T-helper 2 cell treated with Interferon-gamma antibody and Interleukin-4, amounts not matched to agents 5 μg/mL and 100 μg/mL, for 36 hours (primary cell): ENCODE data around the gene ZDHHC13.

Source experiments
- DNase-seq: peaks from one replicate; pipeline ENCODE4 v3.0.0; 2021; ENCODE audit warnings: low spot score
- H3K27ac Mint-ChIP-seq: one replicate; pipeline ENCODE4 v1.8.0; 2021; ENCODE audit warnings: mild to moderate bottlenecking, mixed read lengths
- H3K27me3 Mint-ChIP-seq: one replicate; pipeline ENCODE4 v1.8.0; 2021; ENCODE audit warnings: low read depth, mixed read lengths
- H3K36me3 Mint-ChIP-seq: one replicate; pipeline ENCODE4 v1.8.0; 2021; ENCODE audit warnings: low read depth, mixed read lengths
- H3K4me1 Mint-ChIP-seq: one replicate; pipeline ENCODE4 v1.8.0; 2021; ENCODE audit warnings: low read depth, mixed read lengths
- H3K4me3 Mint-ChIP-seq: one replicate; pipeline ENCODE4 v1.8.0; 2022; ENCODE audit warnings: mild to moderate bottlenecking, moderate library complexity, mixed read lengths
- H3K9me3 Mint-ChIP-seq: one replicate; pipeline ENCODE4 v1.8.0; 2021; ENCODE audit warnings: mixed read lengths

ZDHHC13 gene

DNA sequence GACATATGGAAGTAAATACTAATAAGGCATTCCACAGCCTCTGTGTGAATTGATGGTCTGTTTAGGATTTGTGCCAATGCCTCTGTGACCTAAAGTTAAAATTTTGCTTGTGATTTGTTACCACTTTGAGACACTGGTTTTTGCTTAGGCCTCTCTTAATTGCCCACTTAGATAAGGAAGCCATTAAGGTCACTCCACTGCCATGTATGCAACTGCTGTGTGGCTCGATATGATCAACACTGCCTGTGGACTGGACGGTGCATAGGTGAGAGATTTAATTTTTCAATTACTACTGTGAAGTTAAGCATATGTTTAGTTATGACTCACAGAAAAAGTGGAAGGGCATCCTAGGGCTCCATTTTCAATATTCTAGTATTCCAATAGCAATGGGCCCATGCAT is 47.9 kb downstream of the ZDHHC13 start:
- Mint-ChIP-seq H3K36me3 (peaks cover 43% of the 10 kb centered on the region), H3K4me3 (no peak overlapping the region)

DNA sequence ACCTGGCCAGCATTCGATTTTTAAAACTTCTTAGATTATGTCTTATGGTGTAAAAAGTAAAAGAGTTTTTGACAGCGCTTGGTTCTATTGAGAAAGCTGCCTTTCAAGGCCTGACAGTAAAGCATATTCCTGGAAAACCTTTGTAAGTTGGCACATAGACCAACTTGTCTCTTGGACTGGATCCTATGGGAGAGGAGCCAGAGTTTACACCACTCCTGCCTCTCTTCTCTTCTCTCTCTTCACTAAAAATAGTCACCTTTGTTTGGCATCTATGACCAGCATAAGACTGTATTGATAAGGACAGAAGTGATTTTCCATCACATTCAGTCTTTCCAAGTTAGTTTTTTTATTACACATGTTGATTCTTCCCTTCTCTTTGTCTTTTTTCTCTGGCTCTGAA is 51.1 kb downstream of the ZDHHC13 start:
- no peak for DNase-seq
- Mint-ChIP-seq H3K36me3 (peaks cover 46% of the 10 kb centered on the region), H3K4me3 (no peak overlapping the region), H3K9me3 (no peaks in the 10 kb centered on the region), H3K27me3 (no peaks in the 10 kb centered on the region), H3K27ac (no peak overlapping the region), H3K4me1 (peaks cover 3% of the 10 kb centered on the region)

More for the DNA sequence above, 47.9 kb downstream of the ZDHHC13 start:
- Mint-ChIP-seq H3K9me3 (no peaks in the 10 kb centered on the region), H3K4me1 (peaks cover 7% of the 10 kb centered on the region), H3K27me3 (no peaks in the 10 kb centered on the region), H3K27ac (no peak overlapping the region)
- no peak for DNase-seq

DNA sequence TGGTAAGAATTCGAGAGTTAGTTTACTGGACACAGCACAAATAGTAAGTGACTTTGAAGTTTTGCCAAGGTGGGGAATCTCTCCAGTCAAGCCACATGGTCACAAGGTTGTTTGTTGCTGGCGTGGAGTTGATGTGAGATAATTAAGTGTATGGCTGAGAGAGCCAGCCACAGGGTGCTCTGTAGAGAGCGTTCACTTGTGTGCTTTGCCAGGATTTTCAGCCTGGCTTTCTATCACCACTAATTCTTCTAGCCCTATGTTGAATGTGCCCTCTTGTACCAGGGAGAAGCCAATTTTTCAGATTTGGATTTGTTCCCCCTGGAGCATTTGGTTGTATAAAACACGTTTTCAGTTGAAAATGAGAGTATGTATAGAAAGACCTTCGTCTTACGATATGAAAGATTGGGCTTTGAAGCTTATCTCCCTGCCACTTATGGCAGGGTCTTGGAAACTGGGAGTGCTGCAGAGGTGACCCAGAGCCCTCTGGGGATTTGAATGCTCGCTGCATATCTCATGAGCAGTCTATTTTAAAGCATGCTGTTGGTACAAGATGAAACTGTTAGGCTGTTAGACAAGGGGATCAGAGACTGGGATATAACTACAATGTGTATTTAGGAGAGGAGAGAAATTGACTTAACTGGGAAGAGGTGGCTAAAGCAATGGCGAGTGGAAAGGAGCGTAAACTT is 56.2 kb downstream of the ZDHHC13 start:
- H3K4me3 Mint-ChIP-seq = no peak overlapping the region
- peaks cover 37% of the 10 kb centered on the region for H3K36me3 Mint-ChIP-seq
- no peaks in the 10 kb centered on the region for H3K27me3 Mint-ChIP-seq
- H3K9me3 Mint-ChIP-seq = no peaks in the 10 kb centered on the region
- H3K27ac Mint-ChIP-seq = no peak overlapping the region
- H3K4me1 Mint-ChIP-seq = no peaks in the 10 kb centered on the region
- DNase-seq = no peak

DNA sequence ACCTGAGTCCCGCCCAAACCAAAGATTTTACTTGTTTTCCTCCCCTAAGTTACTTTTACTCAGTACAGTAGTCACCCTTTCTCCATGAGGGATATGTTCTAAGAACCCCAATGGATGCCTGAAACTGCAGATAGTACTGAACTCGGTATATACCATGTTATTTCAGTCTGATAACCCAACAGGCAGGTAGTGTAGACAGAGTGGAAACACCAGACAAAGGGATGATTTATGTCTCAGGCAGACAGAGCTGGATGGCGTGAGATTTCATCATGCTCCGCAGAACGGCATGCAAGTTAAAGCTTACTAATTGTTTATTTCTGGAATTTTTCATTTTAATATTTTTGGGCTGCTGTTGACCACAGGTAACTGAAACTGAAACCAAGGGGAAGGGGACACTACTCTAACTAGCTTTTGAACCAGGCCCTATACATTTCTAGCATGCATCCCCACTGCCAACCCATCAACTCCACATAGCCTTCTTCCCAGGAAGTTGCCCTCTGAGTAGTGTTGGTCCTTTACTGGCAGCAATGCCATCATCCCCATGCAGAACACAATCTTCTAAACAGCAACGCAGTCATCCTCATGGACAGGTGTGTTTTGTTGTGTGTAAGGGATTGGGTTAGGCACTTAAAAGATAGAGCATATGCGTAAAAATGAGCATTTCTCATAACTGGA is 57.1 kb downstream of the ZDHHC13 start:
- H3K4me1 Mint-ChIP-seq = no peaks in the 10 kb centered on the region
- H3K4me3 Mint-ChIP-seq = no peak overlapping the region
- H3K27ac Mint-ChIP-seq = no peak overlapping the region
- no peaks in the 10 kb centered on the region for H3K9me3 Mint-ChIP-seq
- H3K36me3 Mint-ChIP-seq = peaks cover 32% of the 10 kb centered on the region
- DNase-seq = no peak
- H3K27me3 Mint-ChIP-seq = no peaks in the 10 kb centered on the region

DNA sequence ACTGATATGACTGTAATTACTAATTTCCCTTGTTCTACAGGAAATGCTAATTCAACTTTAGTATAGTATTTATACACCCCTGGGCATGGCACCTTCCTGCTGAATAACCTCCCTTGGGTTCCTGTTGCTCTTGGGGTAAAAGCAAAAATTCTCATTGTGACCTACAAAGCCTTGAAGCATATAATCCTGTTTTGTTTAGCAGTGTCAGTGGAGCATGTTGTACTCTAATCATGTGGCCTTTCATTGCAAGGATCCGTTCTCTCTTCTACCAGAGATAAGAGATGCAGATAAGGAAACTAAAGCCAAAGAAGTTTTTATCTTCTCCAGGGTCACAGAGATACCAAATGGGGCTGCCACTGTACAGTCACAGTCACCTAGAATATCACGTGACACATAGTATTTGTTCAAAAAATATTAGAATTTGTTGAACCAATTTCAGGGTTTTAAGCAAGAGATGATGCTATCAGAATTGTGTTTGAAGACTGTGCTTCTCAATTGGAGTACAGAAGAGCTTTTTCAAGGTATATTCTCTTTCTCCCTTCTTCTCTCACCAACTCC is 59.7 kb downstream of the ZDHHC13 start:
- peaks cover 28% of the 10 kb centered on the region for H3K36me3 Mint-ChIP-seq
- H3K4me3 Mint-ChIP-seq = no peak overlapping the region
- H3K27me3 Mint-ChIP-seq = no peaks in the 10 kb centered on the region
- no peaks in the 10 kb centered on the region for H3K9me3 Mint-ChIP-seq
- H3K4me1 Mint-ChIP-seq = no peaks in the 10 kb centered on the region
- no peak overlapping the region for H3K27ac Mint-ChIP-seq
- DNase-seq = no peak

DNA sequence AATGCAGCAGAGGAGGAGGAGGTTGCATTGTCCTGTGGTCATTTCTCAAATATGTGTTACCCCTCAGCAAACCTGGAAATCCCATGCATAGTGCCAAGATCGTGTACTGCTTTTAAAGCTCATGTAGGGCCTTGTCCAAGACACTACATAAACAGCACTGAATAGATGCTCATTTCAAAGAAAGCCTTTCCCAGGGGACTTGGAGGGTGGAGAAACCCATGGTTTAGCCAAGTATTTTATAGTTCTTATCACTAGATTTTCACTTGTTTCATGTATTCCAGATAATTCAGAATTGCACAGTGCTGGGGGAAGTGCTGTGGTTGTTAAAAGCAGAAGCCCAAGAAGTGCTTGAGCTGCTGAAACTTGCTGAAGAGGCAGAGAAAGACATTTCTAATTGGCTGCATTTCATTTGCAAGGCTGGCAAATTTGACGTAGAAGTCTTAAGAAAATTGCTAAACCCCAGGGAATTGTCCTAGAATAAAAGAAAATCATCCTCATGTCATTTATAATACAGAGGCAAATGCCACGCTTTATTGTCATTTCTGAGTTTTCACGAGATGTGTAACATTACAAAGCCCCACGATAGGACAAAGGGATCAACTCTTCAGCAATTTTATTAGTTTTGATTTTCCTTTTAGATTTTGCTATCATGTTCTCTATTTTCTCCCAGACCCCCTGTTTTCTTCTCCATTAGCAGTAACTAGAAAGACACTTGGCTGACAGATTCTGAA is 64.7 kb downstream of the ZDHHC13 start:
- no peak overlapping the region for H3K4me3 Mint-ChIP-seq
- H3K27me3 Mint-ChIP-seq = no peaks in the 10 kb centered on the region
- no peak for DNase-seq
- no peaks in the 10 kb centered on the region for H3K9me3 Mint-ChIP-seq
- H3K4me1 Mint-ChIP-seq = no peaks in the 10 kb centered on the region
- H3K36me3 Mint-ChIP-seq = peaks cover 5% of the 10 kb centered on the region
- no peak overlapping the region for H3K27ac Mint-ChIP-seq

DNA sequence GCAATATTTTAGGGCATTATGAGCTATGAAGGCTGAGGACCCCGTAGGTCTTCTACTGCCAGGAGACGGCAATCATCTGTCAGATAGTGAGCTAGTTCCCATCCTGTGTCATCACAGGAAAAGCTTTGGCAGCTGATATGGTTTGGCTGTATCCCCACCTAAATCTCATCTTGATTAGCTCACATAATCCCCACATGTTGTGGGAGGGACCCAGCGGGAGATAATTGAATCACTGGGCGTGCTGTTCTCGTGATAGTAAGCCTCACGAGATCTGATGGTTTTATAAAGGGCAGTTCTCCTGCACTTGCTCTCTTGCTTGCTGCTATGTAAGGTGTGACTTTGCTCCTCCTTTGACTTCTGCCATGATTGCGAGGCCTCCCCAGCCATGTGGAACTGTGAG is 66.7 kb downstream of the ZDHHC13 start:
- no peaks in the 10 kb centered on the region for H3K9me3 Mint-ChIP-seq
- H3K4me3 Mint-ChIP-seq = no peak overlapping the region

DNA sequence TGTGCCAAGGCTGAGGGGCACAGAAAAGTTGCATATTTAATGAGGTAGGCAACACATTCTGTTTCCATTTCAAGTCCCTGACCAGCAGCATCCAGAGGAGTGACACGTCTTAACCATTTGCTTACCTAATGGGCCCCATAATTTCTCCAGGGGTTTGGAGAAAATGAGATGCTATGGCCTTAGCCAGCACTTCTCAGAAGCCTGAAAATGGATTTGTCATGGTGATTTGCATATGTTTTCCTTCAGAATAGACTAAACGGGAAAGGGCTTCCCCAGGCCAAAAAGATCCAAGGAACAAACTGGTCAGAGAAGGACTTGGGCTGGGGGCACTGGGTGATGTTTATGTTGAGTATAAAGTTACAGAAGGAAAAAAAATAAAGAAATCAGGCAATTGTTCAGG is 68.1 kb downstream of the ZDHHC13 start:
- H3K27ac Mint-ChIP-seq = no peak overlapping the region
- no peak overlapping the region for H3K4me3 Mint-ChIP-seq
- H3K4me1 Mint-ChIP-seq = no peaks in the 10 kb centered on the region
- H3K9me3 Mint-ChIP-seq = no peaks in the 10 kb centered on the region
- DNase-seq = no peak
- no peaks in the 10 kb centered on the region for H3K27me3 Mint-ChIP-seq
- no peaks in the 10 kb centered on the region for H3K36me3 Mint-ChIP-seq

More for the DNA sequence above, 66.7 kb downstream of the ZDHHC13 start:
- Mint-ChIP-seq H3K4me1 (no peaks in the 10 kb centered on the region), H3K27ac (no peak overlapping the region), H3K36me3 (no peaks in the 10 kb centered on the region), H3K27me3 (no peaks in the 10 kb centered on the region)
- no peak for DNase-seq

DNA sequence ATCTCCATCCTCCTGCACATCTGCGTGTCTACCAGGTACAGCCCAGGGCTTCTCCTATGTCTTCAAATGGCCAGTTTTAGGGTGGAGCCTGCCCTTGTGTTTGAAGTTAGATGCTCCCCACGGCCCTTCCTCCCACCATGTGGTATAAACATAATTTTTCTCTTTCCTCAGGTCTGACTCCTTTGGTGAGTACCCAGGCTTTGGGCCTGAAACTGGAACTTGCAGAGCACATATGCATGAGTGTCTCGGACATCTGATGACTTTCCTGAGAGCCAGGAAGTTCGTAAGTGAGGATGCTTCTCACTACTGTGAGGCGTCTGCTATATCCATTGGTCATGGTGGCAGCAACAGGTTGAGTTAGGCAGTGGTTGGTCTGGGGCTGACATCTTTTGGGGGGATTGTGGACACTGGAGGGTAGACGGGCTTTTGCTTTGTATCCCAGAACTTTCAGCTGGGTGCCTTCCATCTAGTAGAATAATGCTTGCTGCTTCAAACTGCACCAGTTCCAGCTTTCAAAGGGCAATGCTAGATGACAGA is 68.6 kb downstream of the ZDHHC13 start:
- DNase-seq = no peak
- Mint-ChIP-seq H3K4me3 (no peak overlapping the region), H3K27ac (no peak overlapping the region), H3K27me3 (no peaks in the 10 kb centered on the region), H3K9me3 (no peaks in the 10 kb centered on the region), H3K36me3 (no peaks in the 10 kb centered on the region), H3K4me1 (no peaks in the 10 kb centered on the region)

DNA sequence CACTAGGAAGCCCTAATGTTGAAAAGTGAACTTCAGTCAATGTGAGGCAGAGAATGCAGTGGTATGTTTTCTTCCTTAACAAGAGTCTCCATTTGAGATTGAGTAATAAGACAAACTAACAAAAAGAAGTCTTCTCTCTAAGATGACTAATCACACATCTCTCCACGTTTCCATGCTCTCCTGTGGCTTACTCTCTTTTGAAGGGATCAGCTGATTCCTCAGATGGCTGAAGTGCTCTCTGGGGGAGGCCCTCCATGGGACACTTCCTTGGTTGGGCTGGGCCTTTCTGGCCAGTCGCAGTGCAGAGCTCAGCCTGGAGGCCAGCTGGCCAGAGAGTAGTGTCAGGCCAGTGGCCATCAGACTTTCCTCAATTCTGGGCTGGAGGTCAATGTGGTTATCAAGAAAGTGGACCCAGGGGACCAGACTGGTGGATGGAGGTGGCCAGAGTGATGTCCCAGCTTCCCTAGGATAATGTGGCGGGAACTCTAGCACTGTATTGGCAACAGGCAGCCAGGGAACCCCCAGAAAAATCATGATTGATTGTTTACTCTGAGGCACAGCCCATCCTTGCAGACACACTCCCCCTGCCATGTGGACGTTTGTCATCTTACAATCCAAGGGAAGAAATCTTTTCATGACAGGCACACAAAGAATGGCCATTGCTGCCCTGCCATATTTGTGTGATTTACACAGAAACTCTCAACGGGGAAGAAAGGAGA is 70.3 kb downstream of the ZDHHC13 start:
- Mint-ChIP-seq H3K4me3 (no peak overlapping the region), H3K27me3 (no peaks in the 10 kb centered on the region), H3K9me3 (no peaks in the 10 kb centered on the region), H3K36me3 (no peaks in the 10 kb centered on the region), H3K4me1 (no peaks in the 10 kb centered on the region), H3K27ac (no peak overlapping the region)
- DNase-seq = no peak

DNA sequence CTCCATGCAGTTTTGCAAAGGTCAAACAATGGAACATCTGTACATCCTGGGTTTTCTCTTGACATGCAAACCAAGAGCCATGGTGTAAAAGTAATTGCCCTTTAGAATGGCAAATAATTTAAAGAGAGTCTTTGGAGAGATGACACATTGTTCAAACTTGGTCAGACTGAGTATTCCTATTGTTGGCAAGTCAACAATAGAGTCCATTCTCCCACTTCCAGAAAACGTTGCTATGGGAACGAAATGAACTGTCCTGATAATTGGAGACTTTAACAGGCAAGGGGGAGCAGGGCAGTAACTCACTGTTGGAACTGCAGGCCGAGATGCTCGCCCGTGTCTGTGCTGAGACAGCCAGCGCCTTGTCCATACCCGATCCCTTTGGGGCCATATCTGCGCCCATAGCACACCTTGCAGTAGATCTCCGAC is 70.9 kb downstream of the ZDHHC13 start:
- no peak overlapping the region for H3K4me3 Mint-ChIP-seq
- H3K9me3 Mint-ChIP-seq = no peaks in the 10 kb centered on the region
- no peak for DNase-seq
- H3K36me3 Mint-ChIP-seq = no peaks in the 10 kb centered on the region
- H3K4me1 Mint-ChIP-seq = no peaks in the 10 kb centered on the region
- no peaks in the 10 kb centered on the region for H3K27me3 Mint-ChIP-seq
- H3K27ac Mint-ChIP-seq = no peak overlapping the region

DNA sequence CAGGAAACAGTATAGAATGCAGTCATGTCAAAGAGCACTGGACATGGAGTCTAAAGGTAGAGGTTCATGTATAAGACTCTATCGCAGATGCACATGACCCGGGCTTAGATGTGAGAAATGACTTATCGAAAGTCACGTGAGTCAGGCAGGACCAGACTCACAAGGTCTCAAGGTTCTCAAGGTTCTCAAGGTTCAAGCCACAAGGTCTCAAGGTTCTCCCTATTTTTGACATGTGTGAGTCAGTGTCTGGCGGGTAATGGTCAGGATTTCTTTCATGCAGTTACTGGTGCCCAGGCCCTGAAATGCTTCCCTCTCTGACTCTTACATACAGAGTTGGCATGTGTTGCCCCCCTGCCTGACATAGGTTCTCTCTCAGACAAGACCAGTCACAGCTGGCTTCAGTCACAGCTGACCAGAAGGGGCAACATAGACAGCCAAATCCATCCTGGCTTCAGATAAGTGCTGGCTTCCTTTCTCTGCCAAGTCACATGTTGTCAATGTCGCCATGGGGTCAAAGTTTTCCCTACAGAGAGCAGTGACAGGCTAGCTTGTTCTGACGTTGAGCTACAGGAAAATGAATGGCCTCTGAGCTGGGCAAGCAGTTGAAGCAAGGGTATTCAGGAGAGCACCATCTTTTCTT is 74.7 kb downstream of the ZDHHC13 start:
- no peak for DNase-seq
- H3K27ac Mint-ChIP-seq = no peak overlapping the region
- no peak overlapping the region for H3K4me3 Mint-ChIP-seq
- no peaks in the 10 kb centered on the region for H3K36me3 Mint-ChIP-seq
- H3K4me1 Mint-ChIP-seq = no peaks in the 10 kb centered on the region
- no peaks in the 10 kb centered on the region for H3K27me3 Mint-ChIP-seq
- no peaks in the 10 kb centered on the region for H3K9me3 Mint-ChIP-seq

DNA sequence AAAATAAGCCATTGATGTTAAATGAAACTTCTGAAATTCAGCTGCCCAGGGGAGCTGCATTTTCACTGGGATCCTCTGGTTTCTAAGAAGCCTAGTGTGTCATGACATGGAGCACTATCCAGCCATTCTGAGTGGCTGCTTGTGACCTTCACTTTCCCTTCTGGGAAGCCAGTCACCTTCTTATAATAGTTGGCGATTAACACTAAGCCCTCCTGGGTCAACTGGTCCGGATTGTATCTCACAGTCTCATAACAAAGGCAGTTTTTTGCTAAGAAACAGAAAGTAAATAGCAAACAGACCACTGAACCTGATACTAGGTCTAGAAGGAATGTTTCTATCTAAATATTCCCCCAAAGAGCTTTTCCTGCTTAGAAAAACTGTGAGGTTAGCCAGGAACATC is 76.9 kb downstream of the ZDHHC13 start:
- H3K4me3 Mint-ChIP-seq = no peak overlapping the region
- H3K9me3 Mint-ChIP-seq = no peaks in the 10 kb centered on the region
- no peak for DNase-seq
- no peaks in the 10 kb centered on the region for H3K4me1 Mint-ChIP-seq
- H3K27me3 Mint-ChIP-seq = peaks cover 3% of the 10 kb centered on the region
- no peaks in the 10 kb centered on the region for H3K36me3 Mint-ChIP-seq
- no peak overlapping the region for H3K27ac Mint-ChIP-seq
